Left forelimb (tissue), 1 donor: ENCODE results near the gene ELAVL4.

Experiments
- DNase-seq: peaks from one replicate; pipeline ENCODE4 v3.0.0-alpha.2; 2018; ENCODE audit warnings: low spot score

ELAVL4 gene

GRCh38 chr1:50108497-50109059 is at the start of gene ELAVL4:
Gene ELAVL4, plus strand, starts transcription at chr1:50108920. Its CDS starts 270 bp downstream, at chr1:50109190.
- no peak for DNase-seq

- DNase-seq, result no peak
These were observed 48.4 kb upstream of the ELAVL4 start for GRCh38 chr1:50060279-50060678.

GRCh38 chr1:50066806-50067205 is 41.9 kb upstream of the ELAVL4 start:
- DNase-seq, result no peak

GRCh38 chr1:50074931-50075330 is 33.8 kb upstream of the ELAVL4 start:
- DNase-seq, result no peak

- DNase-seq, result no peak
These were observed 31.4 kb upstream of the ELAVL4 start for GRCh38 chr1:50077273-50077672.

GRCh38 chr1:50080904-50081586 is 27.7 kb upstream of the ELAVL4 start:
- DNase-seq, result no peak

GRCh38 chr1:50084389-50084788 is 24.3 kb upstream of the ELAVL4 start:
- no peak for DNase-seq

GRCh38 chr1:50091068-50091467 is 17.7 kb upstream of the ELAVL4 start:
- DNase-seq, result no peak

GRCh38 chr1:50095716-50096115 is 13.0 kb upstream of the ELAVL4 start:
- no peak for DNase-seq

GRCh38 chr1:50097021-50097679 is 11.6 kb upstream of the ELAVL4 start:
- no peak for DNase-seq

GRCh38 chr1:50097791-50098190 is 10.9 kb upstream of the ELAVL4 start:
- DNase-seq, result no peak

GRCh38 chr1:50098591-50099021 is 10.1 kb upstream of the ELAVL4 start:
- DNase-seq, result no peak

- no peak for DNase-seq
These were observed 9.1 kb upstream of the ELAVL4 start for GRCh38 chr1:50099654-50100053.

- no peak for DNase-seq
These were observed 5.1 kb upstream of the ELAVL4 start for GRCh38 chr1:50103615-50104081.

- no peak for DNase-seq
These were observed 3.3 kb upstream of the ELAVL4 start for GRCh38 chr1:50105433-50105832.

- no peak for DNase-seq
These were observed 2.5 kb upstream of the ELAVL4 start for GRCh38 chr1:50106095-50106761.

GRCh38 chr1:50109116-50109515 is 396 bp downstream of the ELAVL4 start:
- DNase-seq, result no peak

GRCh38 chr1:50109647-50110075 is 941 bp downstream of the ELAVL4 start:
- no peak for DNase-seq

- no peak for DNase-seq
These were observed 1.4 kb downstream of the ELAVL4 start for GRCh38 chr1:50110151-50110550.

- DNase-seq, result no peak
These were observed 1.9 kb downstream of the ELAVL4 start for GRCh38 chr1:50110656-50111055.

GRCh38 chr1:50111503-50111902 is 2.8 kb downstream of the ELAVL4 start:
- no peak for DNase-seq

- no peak for DNase-seq
These were observed 3.5 kb downstream of the ELAVL4 start for GRCh38 chr1:50112193-50112592.

- DNase-seq, result no peak
These were observed 14.4 kb downstream of the ELAVL4 start for GRCh38 chr1:50123071-50123470.
